RCC 7860 (cell line): ENCODE results near the gene OGDH.
A peak's percentile ranks its signal among the peaks of the same experiment; 100 is the strongest.

ENCODE experiments used
- DNase-seq: peaks from one replicate; pipeline ENCODE4 v3.0.0-alpha.2; 2015; ENCODE audit warnings: low spot score
- FAIRE-seq: peaks from 2 replicates; lab custom pipeline; 2012; peaks lifted over from hg19 to GRCh38; lab: Jason Lieb, UNC

OGDH gene

GRCh38 chr7:44617225-44617890 lies 10.9 kb downstream of the OGDH start:
- DNase-seq, result peak; percentile 30
- FAIRE-seq, result peak; percentile 69

DNA sequence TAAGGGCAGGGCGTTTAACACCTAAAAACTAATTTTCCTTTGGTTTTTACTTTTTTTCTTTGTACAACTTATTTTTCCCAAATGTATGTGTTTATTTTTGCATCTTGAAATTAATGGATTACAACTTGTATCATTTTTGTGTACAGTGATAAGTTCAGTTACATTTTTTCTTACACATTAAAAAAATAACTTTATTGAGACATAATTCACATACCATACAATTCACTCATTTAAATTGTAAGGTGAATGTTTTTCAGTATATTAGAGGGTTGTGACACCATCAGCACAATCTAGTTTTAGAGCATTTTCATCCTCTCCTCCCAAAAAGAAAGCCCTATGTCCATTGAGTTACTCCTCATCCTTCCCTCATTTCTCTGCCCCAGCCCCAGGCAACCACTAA lies 11.6 kb downstream of the OGDH start:
- FAIRE-seq, result no peak
- no peak for DNase-seq

DNA sequence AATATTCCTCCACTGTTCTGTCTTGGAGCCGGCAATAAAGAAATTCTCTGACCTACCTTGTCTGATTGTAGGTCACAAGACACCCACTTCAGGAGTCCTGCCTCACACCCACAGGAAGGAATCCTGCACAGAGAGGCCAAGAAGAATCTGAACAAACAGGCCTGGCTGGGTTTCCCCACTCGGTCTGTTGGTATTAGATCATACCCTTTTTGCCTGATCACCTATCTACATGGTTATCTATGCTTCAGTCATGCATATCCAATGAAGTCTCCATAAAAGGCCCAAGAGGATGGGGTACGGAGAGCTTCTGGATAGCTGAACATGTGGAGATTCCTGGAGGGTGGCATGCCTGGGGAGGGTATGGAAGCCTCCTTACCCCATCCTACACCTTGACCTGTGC lies 12.3 kb downstream of the OGDH start:
- DNase-seq (peak; percentile 21), FAIRE-seq (no peak)

- FAIRE-seq, result no peak
- DNase-seq, result no peak
These were observed 14.8 kb downstream of the OGDH start for GRCh38 chr7:44621034-44621749.

- FAIRE-seq, result no peak
- DNase-seq, result no peak
These were observed 15.3 kb downstream of the OGDH start for GRCh38 chr7:44621750-44622103.

GRCh38 chr7:44622342-44623151 lies 16.1 kb downstream of the OGDH start:
- FAIRE-seq (no peak), DNase-seq (no peak)

- no peak for FAIRE-seq
- no peak for DNase-seq
These were observed 17.9 kb downstream of the OGDH start for GRCh38 chr7:44624318-44624717.

DNA sequence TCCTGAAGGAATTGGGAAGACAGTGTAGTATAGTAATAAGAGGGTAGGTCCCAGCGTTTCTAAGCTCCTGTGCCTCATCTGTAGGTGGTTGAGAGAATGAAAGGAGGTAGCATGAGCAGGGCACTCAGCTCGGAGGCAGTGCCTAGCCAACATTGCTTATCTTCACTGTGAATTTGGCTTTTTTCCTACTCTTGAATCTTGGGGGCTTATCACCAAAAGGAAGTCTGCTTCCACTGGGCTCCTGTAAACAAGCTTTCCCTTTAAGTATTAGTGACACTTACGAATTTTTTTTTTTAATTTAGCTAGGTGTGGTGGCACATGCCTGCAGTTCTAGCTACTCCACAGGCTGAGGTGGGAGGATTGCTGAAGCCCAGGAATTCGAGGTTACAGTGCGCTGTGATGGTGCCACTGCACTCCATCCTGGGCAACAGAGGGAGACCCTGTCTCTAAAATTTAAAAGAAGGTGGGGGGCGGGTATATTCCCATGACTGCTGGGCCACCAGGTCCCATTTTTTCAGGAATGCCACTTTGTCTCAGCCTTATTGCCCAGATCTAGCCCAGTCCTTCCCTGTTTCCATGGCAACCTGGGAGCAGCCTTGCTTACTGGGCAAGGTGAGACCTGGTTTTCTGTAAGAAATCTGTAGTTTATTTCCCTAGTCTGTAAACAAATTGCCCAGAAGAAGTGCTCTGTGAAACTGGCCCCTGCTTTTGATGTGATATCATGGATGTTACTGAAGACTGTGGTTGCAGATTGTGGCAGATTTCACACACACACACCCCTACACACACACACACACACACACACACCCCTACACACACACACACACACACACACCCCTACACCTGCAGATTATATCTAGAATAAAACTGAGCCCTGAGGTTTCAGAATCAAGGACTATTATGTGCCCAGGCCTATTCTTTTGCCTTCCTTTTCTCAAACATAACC lies 19.4 kb downstream of the OGDH start:
- DNase-seq, result no peak
- FAIRE-seq, result no peak

DNA sequence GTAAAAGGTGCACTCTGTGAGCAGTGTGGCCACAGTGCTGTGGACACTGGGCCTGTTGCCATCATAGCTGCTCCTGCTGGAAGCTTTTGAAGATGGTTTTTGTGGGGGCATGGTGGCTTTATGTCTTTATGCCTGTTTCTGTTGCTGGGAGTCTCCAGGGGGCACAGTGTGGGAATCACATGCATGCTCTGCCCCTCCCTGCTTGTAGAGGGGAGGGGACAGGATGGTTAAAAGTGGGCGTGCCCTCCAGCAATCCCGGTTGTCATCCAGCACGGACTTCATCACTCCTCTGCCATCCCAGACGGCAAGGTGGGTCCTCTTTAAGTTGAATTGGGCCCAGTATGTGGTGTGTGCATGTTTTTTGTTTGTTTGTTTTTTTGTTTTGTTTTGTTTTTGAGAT lies 20.2 kb downstream of the OGDH start:
- FAIRE-seq, result no peak

DNA sequence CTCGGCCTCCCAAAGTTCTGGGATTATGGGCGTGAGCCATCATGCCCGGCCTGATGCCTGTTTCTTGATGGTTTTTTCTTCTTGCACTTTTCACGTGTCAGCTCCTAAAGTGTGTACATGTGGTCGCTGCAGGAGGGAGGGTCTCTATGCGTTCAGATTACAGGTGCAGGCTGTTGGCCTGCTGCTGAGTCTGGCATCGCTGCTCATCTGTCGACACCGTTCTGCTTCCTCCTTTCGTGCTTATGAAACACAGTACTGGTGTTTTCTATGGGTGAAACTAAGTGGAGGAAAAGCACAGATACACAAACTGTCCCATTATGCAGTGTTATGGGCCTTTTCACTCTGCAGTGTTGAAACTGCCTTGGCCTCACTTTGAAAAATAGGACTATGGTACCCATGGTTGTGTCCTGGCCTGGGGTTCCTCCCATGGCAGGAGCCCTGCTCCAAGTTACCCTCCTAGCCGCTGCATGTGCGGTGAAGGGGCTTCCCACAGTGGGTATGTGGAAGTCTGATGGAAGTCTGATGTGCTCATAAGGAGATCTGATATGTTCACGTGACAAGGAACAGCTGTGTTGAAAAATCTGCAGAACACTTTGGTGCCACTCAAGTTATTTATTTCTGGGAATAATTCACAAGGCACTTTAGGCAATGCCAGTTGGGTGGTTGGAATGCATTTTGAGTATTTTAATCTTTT lies 23.5 kb downstream of the OGDH start:
- FAIRE-seq (no peak), DNase-seq (no peak)

More for the DNA sequence above, 20.2 kb downstream of the OGDH start:
- DNase-seq, result no peak

DNA sequence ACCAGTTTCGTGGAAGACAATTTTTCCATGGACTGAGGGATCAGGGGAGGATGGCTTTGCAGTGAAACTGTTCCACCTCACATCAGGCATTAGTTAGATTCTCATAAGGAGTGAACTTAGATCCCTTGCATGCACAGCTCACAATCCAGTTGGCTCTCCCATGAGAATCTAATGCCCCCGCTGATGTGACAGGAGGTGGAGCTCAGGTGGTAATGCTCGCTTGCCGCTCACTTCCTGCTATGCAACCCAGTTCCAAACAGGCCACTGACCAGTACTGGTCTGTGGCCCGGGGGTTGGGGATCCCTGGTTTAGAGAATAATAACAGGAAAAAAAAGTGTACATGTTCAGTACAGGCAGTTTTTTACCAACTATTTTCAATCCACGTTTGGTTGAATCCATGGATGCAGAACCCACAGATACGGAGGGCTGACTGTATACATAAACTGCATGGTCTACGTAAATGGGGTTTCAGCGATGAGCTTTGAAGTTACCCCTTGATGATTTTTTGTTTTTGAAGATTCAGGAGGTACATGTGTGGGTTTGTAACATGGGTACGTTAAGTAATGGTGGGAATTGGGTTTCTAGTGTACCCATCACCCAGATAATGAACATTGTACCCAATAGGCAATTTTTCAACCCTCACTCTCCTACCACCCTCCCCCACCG lies 24.5 kb downstream of the OGDH start:
- no peak for DNase-seq
- FAIRE-seq, result no peak

DNA sequence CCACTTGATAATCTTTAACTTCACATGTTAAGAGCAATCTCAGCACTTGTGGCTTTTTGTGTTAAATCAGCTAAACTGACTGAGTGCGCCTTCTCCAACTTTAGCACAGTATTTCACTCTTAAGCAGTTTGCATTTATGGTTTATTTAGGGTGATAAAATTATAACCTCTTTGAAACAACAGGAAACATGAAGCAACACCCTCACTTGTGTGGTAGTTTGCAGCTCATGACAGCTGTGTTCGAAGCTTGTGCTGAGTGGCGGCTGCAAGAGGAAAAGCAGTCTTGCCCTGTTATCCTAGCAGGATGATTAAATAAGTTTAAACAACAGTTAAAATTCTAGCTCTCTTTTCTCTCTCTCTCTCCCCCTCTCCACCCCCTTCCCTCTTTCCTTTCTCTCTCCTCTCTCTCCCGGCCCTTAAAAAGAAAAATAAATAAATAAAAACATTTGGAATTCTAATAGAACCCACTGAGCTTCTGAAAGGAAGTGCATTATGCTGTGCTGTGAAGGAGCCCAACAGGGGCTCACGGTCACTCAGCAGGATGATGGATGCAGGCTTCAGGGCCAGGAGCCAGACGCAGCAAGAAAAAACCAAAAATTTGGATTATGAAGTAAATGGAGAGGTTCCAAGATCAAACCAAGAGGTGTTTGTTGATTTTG lies 25.2 kb downstream of the OGDH start:
- no peak for DNase-seq
- FAIRE-seq, result no peak

DNA sequence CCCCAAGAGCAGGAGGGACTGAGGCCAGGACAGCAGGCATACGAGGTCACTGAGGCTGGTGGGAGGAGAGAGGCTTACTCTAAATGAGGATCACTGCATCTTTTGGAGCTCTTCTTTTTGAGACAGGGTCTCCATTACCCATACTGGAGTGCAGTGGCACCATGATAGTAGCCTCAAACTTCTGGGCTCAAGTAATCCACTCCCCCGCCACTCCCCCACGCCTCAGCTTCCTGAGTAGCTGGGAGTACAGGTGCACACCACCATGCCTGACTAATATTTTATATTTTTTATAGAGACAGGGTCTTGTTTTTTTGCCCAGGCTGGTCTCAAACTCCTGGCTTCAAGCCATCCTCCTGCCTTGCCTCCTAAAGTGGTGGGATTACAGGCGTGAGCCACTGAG lies 25.8 kb downstream of the OGDH start:
- FAIRE-seq, result no peak
- no peak for DNase-seq

DNA sequence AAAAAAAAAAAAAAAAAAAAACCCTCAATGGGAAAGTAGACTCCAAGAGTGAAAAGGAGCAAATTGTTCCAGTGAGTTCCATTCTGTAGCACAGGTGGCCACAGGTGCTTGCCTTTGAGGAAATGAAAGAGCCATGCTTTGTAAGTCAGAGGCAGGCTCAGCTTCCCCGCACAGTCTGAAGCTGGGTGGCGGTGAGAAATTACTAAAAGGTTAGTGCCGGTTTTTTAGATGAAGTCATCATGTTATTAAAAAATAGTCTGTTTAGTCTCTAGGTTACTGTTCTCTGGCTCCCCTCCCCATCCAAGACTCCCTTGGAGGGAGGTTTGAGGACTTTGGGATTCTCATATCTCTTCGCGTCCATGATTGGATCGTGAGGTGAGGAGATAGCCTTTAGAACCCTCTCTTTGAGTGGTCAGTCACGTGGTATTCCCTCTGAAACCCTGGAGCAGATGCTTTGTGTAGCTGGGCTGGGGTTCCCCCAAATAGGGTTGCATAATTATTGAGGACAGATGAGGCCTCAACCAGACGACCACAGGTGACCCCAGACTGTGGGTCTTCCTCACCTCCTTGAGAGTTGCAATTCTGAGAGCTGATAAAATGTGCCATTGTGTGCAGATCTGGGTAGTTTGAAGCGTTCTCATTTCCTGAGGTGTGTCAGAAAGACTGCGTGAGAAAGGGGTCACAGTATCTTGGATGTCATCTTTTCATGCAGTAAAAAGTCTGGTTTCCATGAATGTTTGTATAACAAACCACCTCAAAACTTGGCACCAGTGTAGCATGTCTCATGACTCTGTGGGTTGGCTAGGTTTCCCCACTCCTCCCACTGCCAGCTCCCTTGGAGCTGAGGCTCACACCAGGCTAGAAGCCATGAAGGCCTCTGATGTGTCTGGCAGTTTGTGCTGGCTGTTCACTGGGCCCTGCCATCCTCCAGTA lies 27.1 kb downstream of the OGDH start:
- peak; percentile 83 for DNase-seq
- peak; percentile 82 for FAIRE-seq

DNA sequence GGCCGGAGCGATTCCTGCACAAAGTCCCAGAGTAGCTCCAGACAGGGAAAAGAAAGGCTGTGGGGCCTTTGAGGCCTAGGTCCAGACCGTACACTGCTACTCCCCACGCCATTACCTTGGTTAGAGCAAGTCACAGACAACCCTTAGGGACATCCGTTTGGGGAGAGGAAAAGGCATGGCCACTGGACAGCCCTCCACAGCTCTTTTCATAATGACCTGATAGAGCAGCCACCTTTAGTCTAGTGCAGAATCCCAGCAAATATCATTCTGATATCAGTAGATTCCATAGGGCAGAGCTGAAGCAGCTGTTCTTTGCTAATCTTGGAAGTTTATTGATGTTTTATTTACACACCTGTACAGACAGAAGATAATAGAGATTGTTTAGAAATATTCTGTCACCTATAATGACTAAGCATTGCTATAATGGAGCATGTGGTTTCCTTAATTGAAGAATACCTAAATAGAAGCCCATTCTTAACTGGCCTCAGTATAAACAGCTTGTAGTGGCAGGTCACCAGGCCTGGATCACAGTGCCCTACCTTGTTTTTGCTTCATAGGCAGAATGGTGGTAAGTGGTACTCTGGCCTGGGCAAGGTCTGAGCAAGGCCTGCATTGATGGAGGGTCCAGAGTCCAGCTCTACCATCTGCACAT lies 27.9 kb downstream of the OGDH start:
- FAIRE-seq (no peak), DNase-seq (no peak)

GRCh38 chr7:44634839-44635591 lies 28.6 kb downstream of the OGDH start:
- DNase-seq, result no peak
- no peak for FAIRE-seq

DNA sequence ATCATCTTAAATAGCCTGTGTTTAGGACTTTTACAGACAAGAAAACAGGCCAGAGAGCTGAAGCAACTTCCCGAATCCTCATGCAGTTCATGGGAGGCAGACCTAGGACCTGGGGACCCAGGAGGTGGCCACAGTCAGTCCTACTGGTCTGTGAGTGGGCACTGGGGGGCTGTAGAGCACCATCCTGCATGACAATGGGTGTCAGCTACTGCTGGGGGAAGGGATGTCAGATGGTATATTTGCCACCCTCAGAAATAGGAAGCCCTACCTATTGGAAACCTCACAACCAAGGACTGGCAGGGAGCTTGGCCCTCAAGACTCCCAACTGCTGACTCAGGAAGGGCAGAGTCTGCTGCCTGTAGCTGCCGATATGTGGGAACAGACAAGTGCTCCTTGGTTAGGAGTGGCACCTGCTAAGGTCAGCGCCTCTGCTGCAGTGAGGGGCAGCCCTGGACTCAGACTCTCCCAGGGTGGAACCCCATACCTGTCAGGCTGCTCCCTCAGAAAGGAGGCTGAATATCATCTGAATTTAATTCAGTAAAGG lies 29.7 kb downstream of the OGDH start:
- FAIRE-seq (no peak), DNase-seq (no peak)
